ENCODE data around the gene YES1. TPM values are rescaled to one million over a fixed set of nuclear protein-coding genes. Genes with fewer than 3 reads are reported as not detected.

The YES1 gene
- total RNA-seq, 1 donor from 2014 or later = 37.6 TPM

GRCh38 chr18:703213-703967 is 108.7 kb downstream of the YES1 start:
- no peak overlapping the region for H3K4me3 Mint-ChIP-seq (ENCODE audit: unreplicated experiment)
- H3K4me1 Mint-ChIP-seq (ENCODE audit: unreplicated experiment) = peaks cover 14% of the 10 kb centered on the region
- H3K36me3 Mint-ChIP-seq (ENCODE audit: unreplicated experiment) = peaks cover 10% of the 10 kb centered on the region
- no peaks in the 10 kb centered on the region for H3K9me3 Mint-ChIP-seq (ENCODE audit: unreplicated experiment)
- no peak for TF ChIP-seq CTCF (IDR thresholded peaks at IDR 0.05)
- peak overlapping the region; percentile 70 for H3K27ac Mint-ChIP-seq (ENCODE audit: unreplicated experiment)
- no peaks in the 10 kb centered on the region for H3K27me3 Mint-ChIP-seq (ENCODE audit: unreplicated experiment)
- peak; percentile 32 for DNase-seq (ENCODE audit: extremely low spot score, unreplicated experiment)

- H3K4me3 Mint-ChIP-seq (ENCODE audit: unreplicated experiment) = no peak overlapping the region
- DNase-seq (ENCODE audit: extremely low spot score, unreplicated experiment) = no peak
- no peaks in the 10 kb centered on the region for H3K9me3 Mint-ChIP-seq (ENCODE audit: unreplicated experiment)
- no peak overlapping the region for H3K27ac Mint-ChIP-seq (ENCODE audit: unreplicated experiment)
- H3K27me3 Mint-ChIP-seq (ENCODE audit: unreplicated experiment) = no peaks in the 10 kb centered on the region
- H3K4me1 Mint-ChIP-seq (ENCODE audit: unreplicated experiment) = peaks cover 10% of the 10 kb centered on the region
- peaks cover 5% of the 10 kb centered on the region for H3K36me3 Mint-ChIP-seq (ENCODE audit: unreplicated experiment)
- TF ChIP-seq CTCF (IDR thresholded peaks at IDR 0.05) = no peak
Measured at GRCh38 chr18:697800-698199, 114.2 kb downstream of the YES1 start.

- Mint-ChIP-seq H3K4me3 (ENCODE audit: unreplicated experiment) (no peak overlapping the region), H3K27ac (ENCODE audit: unreplicated experiment) (no peak overlapping the region), H3K27me3 (ENCODE audit: unreplicated experiment) (no peaks in the 10 kb centered on the region), H3K4me1 (ENCODE audit: unreplicated experiment) (peaks cover 11% of the 10 kb centered on the region), H3K36me3 (ENCODE audit: unreplicated experiment) (peaks cover 5% of the 10 kb centered on the region), H3K9me3 (ENCODE audit: unreplicated experiment) (no peaks in the 10 kb centered on the region)
- no peak for DNase-seq (ENCODE audit: extremely low spot score, unreplicated experiment)
- no peak for TF ChIP-seq CTCF (IDR thresholded peaks at IDR 0.05)
Measured at GRCh38 chr18:697012-697411, 115.0 kb downstream of the YES1 start.

GRCh38 chr18:693466-694187 is 118.4 kb downstream of the YES1 start:
- H3K27me3 Mint-ChIP-seq (ENCODE audit: unreplicated experiment) = no peaks in the 10 kb centered on the region
- H3K36me3 Mint-ChIP-seq (ENCODE audit: unreplicated experiment) = peaks cover 8% of the 10 kb centered on the region
- H3K27ac Mint-ChIP-seq (ENCODE audit: unreplicated experiment) = no peak overlapping the region
- no peak overlapping the region for H3K4me3 Mint-ChIP-seq (ENCODE audit: unreplicated experiment)
- peaks cover 11% of the 10 kb centered on the region for H3K4me1 Mint-ChIP-seq (ENCODE audit: unreplicated experiment)
- no peak for TF ChIP-seq CTCF (IDR thresholded peaks at IDR 0.05)
- DNase-seq (ENCODE audit: extremely low spot score, unreplicated experiment) = no peak
- no peaks in the 10 kb centered on the region for H3K9me3 Mint-ChIP-seq (ENCODE audit: unreplicated experiment)

GRCh38 chr18:692824-693223 is 119.2 kb downstream of the YES1 start:
- TF ChIP-seq CTCF (IDR thresholded peaks at IDR 0.05) = no peak
- H3K4me1 Mint-ChIP-seq (ENCODE audit: unreplicated experiment) = peaks cover 11% of the 10 kb centered on the region
- DNase-seq (ENCODE audit: extremely low spot score, unreplicated experiment) = no peak
- no peaks in the 10 kb centered on the region for H3K9me3 Mint-ChIP-seq (ENCODE audit: unreplicated experiment)
- no peaks in the 10 kb centered on the region for H3K27me3 Mint-ChIP-seq (ENCODE audit: unreplicated experiment)
- H3K4me3 Mint-ChIP-seq (ENCODE audit: unreplicated experiment) = no peak overlapping the region
- no peak overlapping the region for H3K27ac Mint-ChIP-seq (ENCODE audit: unreplicated experiment)
- H3K36me3 Mint-ChIP-seq (ENCODE audit: unreplicated experiment) = peaks cover 8% of the 10 kb centered on the region

Data from osteocyte (in vitro differentiated cells).